Measurements from ENCODE around the gene NPLOC4. TPM values are rescaled to one million over a fixed set of nuclear protein-coding genes. Genes with fewer than 3 reads are reported as not detected.

The NPLOC4 gene
- total and polyA plus RNA-seq, 2 of the 13 experiments (the other 11 are each of a cell fraction or from before 2014, with no cell fraction given): 57.0 to 97.0 TPM

DNA sequence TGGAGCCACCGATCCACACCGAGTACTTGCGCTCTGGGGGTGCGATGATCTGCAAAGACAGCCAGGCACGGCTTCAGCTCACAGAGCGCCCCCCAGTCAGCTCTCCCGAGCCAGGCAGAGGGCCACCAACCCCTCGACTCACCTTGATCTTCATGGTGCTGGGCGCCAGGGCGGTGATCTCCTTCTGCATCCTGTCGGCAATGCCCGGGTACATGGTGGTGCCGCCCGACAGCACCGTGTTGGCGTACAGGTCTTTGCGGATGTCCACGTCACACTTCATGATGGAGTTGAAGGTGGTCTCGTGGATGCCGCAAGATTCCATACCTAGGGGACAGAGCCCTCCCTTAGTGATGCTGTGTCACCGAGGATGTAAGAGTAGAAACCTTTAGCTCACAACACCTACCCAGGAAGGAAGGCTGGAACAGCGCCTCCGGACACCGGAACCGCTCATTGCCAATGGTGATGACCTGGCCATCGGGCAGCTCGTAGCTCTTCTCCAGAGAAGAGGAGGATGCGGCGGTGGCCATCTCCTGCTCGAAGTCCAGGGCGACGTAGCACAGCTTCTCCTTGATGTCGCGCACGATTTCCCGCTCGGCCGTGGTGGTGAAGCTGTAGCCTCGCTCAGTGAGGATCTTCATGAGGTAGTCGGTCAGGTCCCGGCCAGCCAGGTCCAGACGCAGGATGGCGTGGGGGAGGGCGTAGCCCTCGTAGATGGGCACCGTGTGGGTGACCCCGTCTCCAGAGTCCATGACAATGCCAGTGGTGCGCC is 125.9 kb downstream of the NPLOC4 start:
- ChIA-PET CTCF (ENCODE audit: low intra/inter-chr PET ratio, low total read pairs) (no interaction called here), POLR2A (interaction anchor here (0.7 to 4.1 kb wide), 6 partner anchors 8 to 116 kb away, joined by 3 to 21 read pairs (median 5); partner anchors contain the start of gene BAHCC1)
- Histone ChIP-seq H3K79me2 (ENCODE audit: insufficient read depth, low read length) (peaks cover 26% of the 10 kb centered on the region), H3K9me3 (ENCODE audit: low read length) (no peaks in the 10 kb centered on the region), H4K20me1 (ENCODE audit: insufficient read depth, low read length) (peaks cover 42% of the 10 kb centered on the region), H3K4me2 (ENCODE audit: low read depth, low read length) (peak overlapping the region; percentile 82), H3K9ac (ENCODE audit: insufficient read depth, low read depth, low read length) (peak overlapping the region; percentile 86), H3K4me3 (replicated peaks in 1 of 3; ENCODE audit: insufficient read depth in 1 of 3, low read depth in 2 of 3, low read length in 3 of 3) (peak overlapping the region; percentile 67 to 90 (median 75)), H2AFZ (ENCODE audit: low read length) (no peak overlapping the region), H3K27ac (ENCODE audit: extremely low read length, insufficient read depth, low read length) (no peak overlapping the region), H3K36me3 (replicated peaks in 1 of 2; ENCODE audit: control insufficient read depth in 1 of 2, insufficient read depth in 2 of 2, low read length in 2 of 2) (peaks cover 14 to 23% of the 10 kb centered on the region in 2 experiments), H3K4me1 (ENCODE audit: insufficient read depth, low read length) (peaks cover 53% of the 10 kb centered on the region), H3K27me3 (ENCODE audit: control insufficient read depth in 1 of 2, insufficient read depth in 2 of 2, low read length in 2 of 2) (no peaks in the 10 kb centered on the region; a peak in 1 of 5 replicates)
- FAIRE-seq (no peak), DNase-seq (ENCODE audit: low spot score) (no peak), ATAC-seq (no peak)
- BruUV-seq (replicated peaks): no TSS peak
- WGBS (ENCODE audit: low lambda C conversion rate): 70% methylated on average over 48 of the region's 48 CpGs
- intact Hi-C loops (cut with micrococcal nuclease; ENCODE audit: unreplicated experiment) (loop anchor here (10.0 kb wide), 1 partner anchor 116 kb away; the partner anchor contains the start of gene BAHCC1), in situ Hi-C loops (cut with HindIII; ENCODE audit: extremely low pct_ligation_motif_present, low pct_unique_long_range_greater_than_20kb) (no loop called here)
- TF ChIP-seq RXRA (CRISPR knock-in tag; IDR thresholded peaks at IDR 0.05) (no peak), MAZ (IDR thresholded peaks at IDR 0.05; ENCODE audit: borderline replicate concordance, low read depth, low read length) (no peak), MAZ (CRISPR knock-in tag; IDR thresholded peaks at IDR 0.05; ENCODE audit: low read depth) (no peak), ZNF749 (CRISPR knock-in tag; IDR thresholded peaks at IDR 0.05; ENCODE audit: borderline replicate concordance) (peak; percentile 74; the same call in 1 of the 2 replicates), ZBED4 (CRISPR knock-in tag; IDR thresholded peaks at IDR 0.05; ENCODE audit: borderline replicate concordance) (no peak), ZNF280D (CRISPR knock-in tag; IDR thresholded peaks at IDR 0.05) (peak; percentile 59; the same call in 1 of the 2 replicates), ZNF329 (CRISPR knock-in tag; IDR thresholded peaks at IDR 0.05; ENCODE audit: low read depth) (0 out of 2 replicates have a peak, but pooled peaks have one; percentile 13), ZC3H13 (CRISPR knock-in tag; IDR thresholded peaks at IDR 0.05) (peak; percentile 76), HOXA7 (CRISPR knock-in tag; IDR thresholded peaks at IDR 0.05) (no peak), JUN (CRISPR knock-in tag; IDR thresholded peaks at IDR 0.05) (no peak)
- TF ChIP-seq, protein P1, sequence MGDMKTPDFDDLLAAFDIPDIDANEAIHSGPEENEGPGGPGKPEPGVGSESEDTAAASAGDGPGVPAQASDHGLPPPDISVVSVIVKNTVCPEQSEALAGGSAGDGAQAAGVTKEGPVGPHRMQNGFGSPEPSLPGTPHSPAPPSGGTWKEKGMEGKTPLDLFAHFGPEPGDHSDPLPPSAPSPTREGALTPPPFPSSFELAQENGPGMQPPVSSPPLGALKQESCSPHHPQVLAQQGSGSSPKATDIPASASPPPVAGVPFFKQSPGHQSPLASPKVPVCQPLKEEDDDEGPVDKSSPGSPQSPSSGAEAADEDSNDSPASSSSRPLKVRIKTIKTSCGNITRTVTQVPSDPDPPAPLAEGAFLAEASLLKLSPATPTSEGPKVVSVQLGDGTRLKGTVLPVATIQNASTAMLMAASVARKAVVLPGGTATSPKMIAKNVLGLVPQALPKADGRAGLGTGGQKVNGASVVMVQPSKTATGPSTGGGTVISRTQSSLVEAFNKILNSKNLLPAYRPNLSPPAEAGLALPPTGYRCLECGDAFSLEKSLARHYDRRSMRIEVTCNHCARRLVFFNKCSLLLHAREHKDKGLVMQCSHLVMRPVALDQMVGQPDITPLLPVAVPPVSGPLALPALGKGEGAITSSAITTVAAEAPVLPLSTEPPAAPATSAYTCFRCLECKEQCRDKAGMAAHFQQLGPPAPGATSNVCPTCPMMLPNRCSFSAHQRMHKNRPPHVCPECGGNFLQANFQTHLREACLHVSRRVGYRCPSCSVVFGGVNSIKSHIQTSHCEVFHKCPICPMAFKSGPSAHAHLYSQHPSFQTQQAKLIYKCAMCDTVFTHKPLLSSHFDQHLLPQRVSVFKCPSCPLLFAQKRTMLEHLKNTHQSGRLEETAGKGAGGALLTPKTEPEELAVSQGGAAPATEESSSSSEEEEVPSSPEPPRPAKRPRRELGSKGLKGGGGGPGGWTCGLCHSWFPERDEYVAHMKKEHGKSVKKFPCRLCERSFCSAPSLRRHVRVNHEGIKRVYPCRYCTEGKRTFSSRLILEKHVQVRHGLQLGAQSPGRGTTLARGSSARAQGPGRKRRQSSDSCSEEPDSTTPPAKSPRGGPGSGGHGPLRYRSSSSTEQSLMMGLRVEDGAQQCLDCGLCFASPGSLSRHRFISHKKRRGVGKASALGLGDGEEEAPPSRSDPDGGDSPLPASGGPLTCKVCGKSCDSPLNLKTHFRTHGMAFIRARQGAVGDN (CRISPR knock-in tag; IDR thresholded peaks at IDR 0.05): peak; percentile 51

Data from HepG2 (cell line).